ENCODE measurements around the gene OSBP2.

Gene OSBP2

DNA sequence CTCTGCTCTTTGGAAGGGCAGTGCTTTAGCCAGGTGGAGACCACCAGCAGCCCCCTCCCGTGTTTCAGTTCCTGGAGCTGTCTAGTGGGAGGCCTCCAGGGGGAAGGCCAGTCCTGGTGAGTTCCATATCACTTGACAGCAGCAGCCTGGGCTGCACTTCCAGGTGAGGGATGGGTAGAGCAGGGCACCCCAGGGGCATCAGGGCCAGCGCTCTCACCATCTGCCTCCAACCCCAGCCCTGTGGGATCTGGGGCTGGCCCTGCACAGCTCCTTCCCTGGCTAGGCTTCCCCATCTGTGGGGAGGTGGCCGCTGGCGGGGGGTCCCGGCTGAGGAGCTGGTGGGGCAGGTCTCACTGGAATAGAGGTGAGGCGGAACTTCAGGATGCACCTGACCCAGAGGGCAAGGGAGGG lies 213.4 kb downstream of the OSBP2 start:
- H3K4me3 ChIP-seq (ENCODE audit: extremely low read depth, insufficient read depth, low read length, poor library complexity, severe bottlenecking) = no peak overlapping the region
- H3K4me1 ChIP-seq (ENCODE audit: control insufficient read depth, insufficient read depth, low read length, poor library complexity, severe bottlenecking) = no peaks in the 10 kb centered on the region
- H3K36me3 ChIP-seq (ENCODE audit: control insufficient read depth, insufficient read depth, low read length) = peaks cover 5% of the 10 kb centered on the region
- H3K27ac ChIP-seq (ENCODE audit: low read depth, low read length, severe bottlenecking) = no peak overlapping the region
- WGBS, 2 experiments (ENCODE audit: insufficient coverage in 2 of 2) = 97 to 100% methylated on average over 1 to 6 of the region's 6 CpGs
- H3K9me3 ChIP-seq (ENCODE audit: control insufficient read depth, low read length) = no peaks in the 10 kb centered on the region

DNA sequence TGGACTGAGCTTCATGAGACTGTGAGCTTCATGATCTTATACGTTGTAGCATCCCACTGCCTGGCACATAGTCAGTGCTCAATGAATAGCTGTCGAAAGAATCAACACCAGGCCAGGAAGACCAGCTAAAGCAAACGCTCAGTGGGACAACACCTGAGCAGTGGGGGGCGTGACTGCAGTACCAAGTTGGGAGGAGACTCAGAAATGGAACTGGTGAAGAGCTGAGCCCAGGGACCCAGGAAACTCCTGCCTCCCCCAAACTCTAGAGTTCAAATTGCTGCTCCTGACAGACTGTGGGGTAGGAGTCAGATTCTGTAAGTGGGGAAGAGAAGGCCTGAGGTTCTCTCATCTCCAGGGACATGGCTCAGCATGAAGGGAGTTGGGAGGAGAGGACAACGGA lies 214.6 kb downstream of the OSBP2 start:
- H3K4me1 ChIP-seq (ENCODE audit: control insufficient read depth, insufficient read depth, low read length, poor library complexity, severe bottlenecking) = no peaks in the 10 kb centered on the region
- WGBS, 2 experiments (ENCODE audit: insufficient coverage in 2 of 2) = 84 to 85% methylated on average over 4 to 5 of the region's 5 CpGs
- peaks cover 5% of the 10 kb centered on the region for H3K36me3 ChIP-seq (ENCODE audit: control insufficient read depth, insufficient read depth, low read length)
- H3K4me3 ChIP-seq (ENCODE audit: extremely low read depth, insufficient read depth, low read length, poor library complexity, severe bottlenecking) = no peak overlapping the region
- H3K27ac ChIP-seq (ENCODE audit: low read depth, low read length, severe bottlenecking) = no peak overlapping the region
- no peaks in the 10 kb centered on the region for H3K9me3 ChIP-seq (ENCODE audit: control insufficient read depth, low read length)

DNA sequence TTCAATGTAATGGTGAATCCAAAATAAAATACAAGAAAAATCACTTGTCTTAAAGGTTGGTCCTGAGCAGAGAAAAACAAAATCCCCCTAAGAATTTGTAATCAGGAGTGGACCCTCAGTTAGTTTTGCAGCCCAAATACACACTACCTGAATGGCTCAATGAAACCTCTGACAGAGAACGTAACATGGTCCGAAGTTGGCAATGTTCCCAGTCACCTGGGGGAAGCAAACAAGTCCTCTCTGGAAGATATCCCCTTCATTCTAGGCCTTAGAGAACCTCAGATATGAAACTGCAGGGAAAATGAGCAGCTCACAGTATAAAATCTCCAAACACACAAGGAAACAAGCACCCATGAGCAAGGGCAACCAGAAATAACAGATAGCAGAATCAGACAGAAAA lies 215.7 kb downstream of the OSBP2 start:
- WGBS, 2 experiments (ENCODE audit: insufficient coverage in 2 of 2) = 90 to 100% methylated on average over 2 of the region's 2 CpGs
- Histone ChIP-seq H3K4me1 (ENCODE audit: control insufficient read depth, insufficient read depth, low read length, poor library complexity, severe bottlenecking) (no peaks in the 10 kb centered on the region), H3K4me3 (ENCODE audit: extremely low read depth, insufficient read depth, low read length, poor library complexity, severe bottlenecking) (no peak overlapping the region), H3K36me3 (ENCODE audit: control insufficient read depth, insufficient read depth, low read length) (peaks cover 5% of the 10 kb centered on the region), H3K27ac (ENCODE audit: low read depth, low read length, severe bottlenecking) (no peak overlapping the region), H3K9me3 (ENCODE audit: control insufficient read depth, low read length) (no peaks in the 10 kb centered on the region)

DNA sequence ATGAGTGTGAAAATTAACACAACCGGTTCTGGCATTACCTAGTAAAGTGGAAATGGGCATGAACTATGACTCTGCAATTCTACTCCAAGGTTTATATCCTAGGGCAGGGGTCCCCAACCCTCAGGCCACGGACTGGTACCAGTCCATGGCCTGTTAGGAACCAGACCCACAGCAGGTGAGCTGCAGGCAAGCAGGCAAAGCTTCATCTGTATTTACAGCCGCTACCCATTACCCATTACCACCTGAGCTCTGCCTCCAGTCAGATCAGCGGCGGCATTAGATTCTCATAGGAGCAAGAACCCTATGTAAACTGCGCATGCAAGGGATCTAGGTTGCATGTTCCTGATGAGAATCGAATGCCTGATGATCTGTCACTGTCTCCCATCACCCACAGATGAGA lies 224.1 kb downstream of the OSBP2 start:
- H3K9me3 ChIP-seq (ENCODE audit: control insufficient read depth, low read length) = no peaks in the 10 kb centered on the region
- WGBS, 2 experiments (ENCODE audit: insufficient coverage in 2 of 2) = 78 to 100% methylated on average over 3 to 4 of the region's 7 CpGs
- no peak overlapping the region for H3K4me3 ChIP-seq (ENCODE audit: extremely low read depth, insufficient read depth, low read length, poor library complexity, severe bottlenecking)
- H3K27ac ChIP-seq (ENCODE audit: low read depth, low read length, severe bottlenecking) = no peak overlapping the region
- no peaks in the 10 kb centered on the region for H3K36me3 ChIP-seq (ENCODE audit: control insufficient read depth, insufficient read depth, low read length)
- H3K4me1 ChIP-seq (ENCODE audit: control insufficient read depth, insufficient read depth, low read length, poor library complexity, severe bottlenecking) = no peaks in the 10 kb centered on the region

DNA sequence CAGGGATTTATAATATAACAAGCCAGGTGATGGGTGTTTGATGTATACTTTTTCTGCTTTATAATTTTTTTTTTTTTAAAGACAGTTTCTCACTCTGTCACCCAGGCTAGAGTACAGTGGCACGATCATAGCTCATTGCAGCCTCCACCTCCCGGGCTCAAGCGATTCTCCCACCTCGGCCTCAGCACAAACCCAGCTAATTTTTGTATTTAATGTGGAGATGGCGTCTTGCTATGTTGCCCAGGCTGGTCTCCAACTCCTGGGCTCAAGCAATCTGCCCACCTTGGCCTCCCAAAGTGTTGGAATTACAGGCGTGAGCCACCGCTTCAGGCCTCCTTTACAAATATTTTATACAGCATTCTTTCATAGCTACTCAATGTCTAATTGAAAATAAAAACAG lies 225.3 kb downstream of the OSBP2 start:
- Histone ChIP-seq H3K36me3 (ENCODE audit: control insufficient read depth, insufficient read depth, low read length) (peaks cover 5% of the 10 kb centered on the region), H3K4me1 (ENCODE audit: control insufficient read depth, insufficient read depth, low read length, poor library complexity, severe bottlenecking) (no peaks in the 10 kb centered on the region), H3K27ac (ENCODE audit: low read depth, low read length, severe bottlenecking) (no peak overlapping the region), H3K4me3 (ENCODE audit: extremely low read depth, insufficient read depth, low read length, poor library complexity, severe bottlenecking) (no peak overlapping the region), H3K9me3 (ENCODE audit: control insufficient read depth, low read length) (no peaks in the 10 kb centered on the region)
- 100% methylated on average over 3 of the region's 7 CpGs for WGBS, 2 experiments (ENCODE audit: insufficient coverage in 2 of 2)

DNA sequence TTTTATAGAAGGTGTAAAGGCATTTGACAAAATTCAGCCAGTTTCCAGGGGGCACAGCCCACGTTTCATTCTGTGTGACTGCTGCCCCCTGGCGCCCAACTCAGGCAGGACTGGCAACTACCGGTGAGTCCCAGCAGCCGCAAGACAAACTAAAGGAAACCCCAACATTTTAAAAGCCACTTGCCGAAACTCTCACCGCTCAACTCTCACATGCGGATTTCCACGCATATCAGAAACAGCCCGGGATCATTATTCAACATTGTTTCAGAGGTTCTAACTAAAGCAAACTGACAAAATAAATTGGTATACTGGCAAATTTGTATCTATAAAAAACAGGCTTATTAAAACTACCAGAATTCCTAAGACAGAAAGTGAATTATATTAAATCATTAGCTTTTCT lies 225.7 kb downstream of the OSBP2 start:
- H3K4me1 ChIP-seq (ENCODE audit: control insufficient read depth, insufficient read depth, low read length, poor library complexity, severe bottlenecking) = no peaks in the 10 kb centered on the region
- peaks cover 8% of the 10 kb centered on the region for H3K36me3 ChIP-seq (ENCODE audit: control insufficient read depth, insufficient read depth, low read length)
- H3K27ac ChIP-seq (ENCODE audit: low read depth, low read length, severe bottlenecking) = no peak overlapping the region
- H3K9me3 ChIP-seq (ENCODE audit: control insufficient read depth, low read length) = no peaks in the 10 kb centered on the region
- WGBS, 2 experiments (ENCODE audit: insufficient coverage in 2 of 2) = 0% methylated on average over 1 to 2 of the region's 9 CpGs
- H3K4me3 ChIP-seq (ENCODE audit: extremely low read depth, insufficient read depth, low read length, poor library complexity, severe bottlenecking) = no peak overlapping the region

DNA sequence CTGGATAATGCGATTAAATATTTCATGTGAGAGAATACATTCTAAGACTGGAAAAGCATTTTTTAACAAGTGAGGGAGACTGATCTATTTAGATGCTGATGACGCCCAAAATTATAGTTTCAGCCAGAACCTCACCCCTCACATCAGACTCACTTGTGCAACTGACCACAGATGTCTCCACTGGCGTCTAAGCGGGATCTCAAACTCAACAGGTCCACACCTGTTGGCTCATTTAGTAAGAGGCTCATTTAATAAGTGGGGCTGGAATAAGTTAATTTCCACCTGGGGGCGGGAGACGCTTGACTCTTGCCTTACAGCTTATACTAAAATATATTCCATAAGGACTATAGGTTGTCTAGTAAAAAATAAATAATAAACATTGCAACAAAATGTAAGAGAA lies 226.4 kb downstream of the OSBP2 start:
- 100% methylated on average over 1 of the region's 6 CpGs; no CpG with 5 or more reads in 1 of the 2 experiments for WGBS, 2 experiments (ENCODE audit: insufficient coverage in 2 of 2)
- H3K4me1 ChIP-seq (ENCODE audit: control insufficient read depth, insufficient read depth, low read length, poor library complexity, severe bottlenecking) = no peaks in the 10 kb centered on the region
- H3K4me3 ChIP-seq (ENCODE audit: extremely low read depth, insufficient read depth, low read length, poor library complexity, severe bottlenecking) = no peak overlapping the region
- peaks cover 15% of the 10 kb centered on the region for H3K36me3 ChIP-seq (ENCODE audit: control insufficient read depth, insufficient read depth, low read length)
- no peaks in the 10 kb centered on the region for H3K9me3 ChIP-seq (ENCODE audit: control insufficient read depth, low read length)
- no peak overlapping the region for H3K27ac ChIP-seq (ENCODE audit: low read depth, low read length, severe bottlenecking)

DNA sequence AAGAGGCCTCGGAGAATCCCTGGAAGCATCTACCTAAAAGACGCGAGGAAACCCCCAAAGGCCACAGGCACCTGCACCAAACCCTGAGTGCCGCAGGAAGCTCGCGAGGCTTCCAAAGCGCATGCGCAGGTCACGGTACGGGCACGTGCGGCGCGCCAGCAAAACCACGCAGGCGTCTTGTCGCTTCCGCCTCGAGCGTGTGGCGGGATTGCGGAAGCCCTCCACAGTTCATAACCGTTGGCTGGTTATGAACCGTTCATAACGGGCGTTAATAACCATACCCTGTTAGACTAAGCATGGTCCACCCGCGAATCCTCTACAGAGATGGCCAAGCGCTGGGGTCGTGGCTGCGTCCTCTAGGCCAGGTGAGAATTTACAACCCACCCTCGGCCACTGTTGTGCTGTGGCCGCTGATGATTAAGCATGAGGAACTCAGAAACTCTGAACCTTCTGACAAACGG lies 227.5 kb downstream of the OSBP2 start:
- Histone ChIP-seq H3K4me3 (ENCODE audit: extremely low read depth, insufficient read depth, low read length, poor library complexity, severe bottlenecking) (no peak overlapping the region), H3K36me3 (ENCODE audit: control insufficient read depth, insufficient read depth, low read length) (peaks cover 26% of the 10 kb centered on the region), H3K27ac (ENCODE audit: low read depth, low read length, severe bottlenecking) (no peak overlapping the region), H3K4me1 (ENCODE audit: control insufficient read depth, insufficient read depth, low read length, poor library complexity, severe bottlenecking) (no peaks in the 10 kb centered on the region), H3K9me3 (ENCODE audit: control insufficient read depth, low read length) (no peaks in the 10 kb centered on the region)
- 94 to 95% methylated on average over 34 of the region's 34 CpGs for WGBS, 2 experiments (ENCODE audit: insufficient coverage in 2 of 2)

DNA sequence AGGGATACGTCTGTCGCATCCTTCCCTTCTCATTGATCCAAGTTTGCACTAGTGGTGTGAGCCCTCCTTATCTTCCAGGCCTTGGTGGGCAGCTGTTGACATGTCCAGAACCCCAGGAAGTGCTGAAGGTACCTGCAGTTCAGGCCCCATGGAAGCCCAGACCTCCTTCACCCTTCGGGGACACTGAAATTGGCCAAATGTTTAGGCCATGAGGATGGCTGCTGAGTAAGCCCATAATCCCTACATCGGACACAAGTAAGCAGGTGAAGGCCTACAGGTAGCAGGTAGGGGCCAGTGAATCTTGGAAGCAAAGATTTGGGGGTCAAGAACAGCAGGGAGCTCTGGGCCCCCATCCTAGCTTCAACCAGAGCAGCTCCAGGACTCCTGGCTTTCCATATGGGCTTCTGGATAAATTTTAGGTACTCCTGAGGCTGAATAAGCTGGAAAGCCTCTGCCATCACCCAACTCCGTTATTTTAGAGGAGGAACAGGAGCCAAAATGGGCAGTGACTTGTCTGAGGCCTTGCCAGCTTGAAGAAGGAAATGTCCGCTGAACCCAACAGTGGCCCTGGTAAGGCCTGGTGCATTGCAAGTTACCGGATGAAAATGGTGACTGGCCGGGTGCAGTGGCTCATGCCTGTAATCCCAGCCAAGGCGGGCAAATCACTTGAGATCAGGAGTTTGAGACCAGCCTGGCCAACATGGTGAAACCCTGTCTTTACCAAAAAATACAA lies 228.7 kb downstream of the OSBP2 start:
- Histone ChIP-seq H3K36me3 (ENCODE audit: control insufficient read depth, insufficient read depth, low read length) (peaks cover 37% of the 10 kb centered on the region), H3K9me3 (ENCODE audit: control insufficient read depth, low read length) (no peaks in the 10 kb centered on the region), H3K4me3 (ENCODE audit: extremely low read depth, insufficient read depth, low read length, poor library complexity, severe bottlenecking) (no peak overlapping the region), H3K4me1 (ENCODE audit: control insufficient read depth, insufficient read depth, low read length, poor library complexity, severe bottlenecking) (no peaks in the 10 kb centered on the region), H3K27ac (ENCODE audit: low read depth, low read length, severe bottlenecking) (no peak overlapping the region)
- 94 to 100% methylated on average over 7 of the region's 9 CpGs for WGBS, 2 experiments (ENCODE audit: insufficient coverage in 2 of 2)

DNA sequence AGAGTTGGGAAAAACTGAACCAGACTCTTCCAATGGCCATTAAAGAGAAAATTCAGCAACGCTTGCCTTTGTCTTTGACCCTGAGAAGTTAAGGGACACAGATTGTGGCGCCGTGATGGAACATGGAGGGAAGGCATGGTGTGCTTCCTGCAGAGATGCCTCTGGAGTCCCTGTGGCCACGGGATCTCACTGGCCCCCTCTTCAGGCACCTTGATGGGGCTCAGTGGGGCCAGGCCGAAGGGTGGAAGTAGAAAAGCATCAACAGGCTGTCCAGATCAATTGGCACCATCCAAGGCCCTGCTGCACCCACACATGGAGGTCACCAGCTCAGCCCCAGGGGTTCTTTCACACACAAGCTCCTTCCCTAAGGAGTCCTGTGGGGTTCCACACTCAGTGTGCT lies 231.0 kb downstream of the OSBP2 start:
- H3K36me3 ChIP-seq (ENCODE audit: control insufficient read depth, insufficient read depth, low read length) = peaks cover 56% of the 10 kb centered on the region
- no peaks in the 10 kb centered on the region for H3K9me3 ChIP-seq (ENCODE audit: control insufficient read depth, low read length)
- 94 to 100% methylated on average over 4 to 5 of the region's 5 CpGs for WGBS, 2 experiments (ENCODE audit: insufficient coverage in 2 of 2)

DNA sequence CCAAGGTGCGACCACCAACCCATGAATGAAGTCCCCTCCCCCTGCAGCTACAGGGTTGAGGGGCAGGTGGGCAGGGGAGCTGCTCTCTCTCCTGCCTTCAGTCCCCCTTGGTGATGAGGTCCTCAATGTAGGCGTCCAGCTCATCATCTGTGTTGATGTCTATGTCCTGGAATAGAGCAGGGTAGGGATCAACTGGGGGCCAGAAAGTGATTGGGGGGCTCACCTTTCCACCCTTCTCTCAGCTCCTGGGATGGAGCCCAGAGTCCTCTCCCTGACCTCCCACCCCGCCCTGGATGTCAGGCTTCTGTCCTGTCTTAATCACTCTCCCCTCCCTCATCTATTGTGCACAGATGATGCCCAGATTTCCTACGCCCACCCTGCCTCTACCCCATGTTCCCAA lies 232.0 kb downstream of the OSBP2 start:
- Histone ChIP-seq H3K36me3 (ENCODE audit: control insufficient read depth, insufficient read depth, low read length) (peaks cover 67% of the 10 kb centered on the region), H3K9me3 (ENCODE audit: control insufficient read depth, low read length) (no peaks in the 10 kb centered on the region), H3K27ac (ENCODE audit: low read depth, low read length, severe bottlenecking) (no peak overlapping the region), H3K4me1 (ENCODE audit: control insufficient read depth, insufficient read depth, low read length, poor library complexity, severe bottlenecking) (no peaks in the 10 kb centered on the region), H3K4me3 (ENCODE audit: extremely low read depth, insufficient read depth, low read length, poor library complexity, severe bottlenecking) (no peak overlapping the region)
- WGBS, 2 experiments (ENCODE audit: insufficient coverage in 2 of 2) = 100% methylated on average over 2 of the region's 4 CpGs

More for the DNA sequence above, 231.0 kb downstream of the OSBP2 start:
- Histone ChIP-seq H3K27ac (ENCODE audit: low read depth, low read length, severe bottlenecking) (no peak overlapping the region), H3K4me1 (ENCODE audit: control insufficient read depth, insufficient read depth, low read length, poor library complexity, severe bottlenecking) (no peaks in the 10 kb centered on the region), H3K4me3 (ENCODE audit: extremely low read depth, insufficient read depth, low read length, poor library complexity, severe bottlenecking) (no peak overlapping the region)

Measured in mesodermal cell (in vitro differentiated cells).